Measurements from ENCODE around the gene SNX19.

GRCh38 chr11:130924750-130925149 is 8.5 kb upstream of the SNX19 start:
- TF ChIP-seq REST (IDR thresholded peaks at IDR 0.05; ENCODE audit: insufficient replicate concordance, low read depth) (no peak), CTCF (IDR thresholded peaks at IDR 0.05; ENCODE audit: insufficient read depth, low read length) (no peak), GABPA (IDR thresholded peaks at IDR 0.05; ENCODE audit: low read depth) (no peak), POLR2AphosphoS5 (IDR thresholded peaks at IDR 0.05; ENCODE audit: low read depth) (no peak)
